Activated T-helper 1 cell treated with Interleukin-2 at 50 U/mL for 16 hours (primary cell): Measurements from ENCODE around the gene CEBPG.

Experiments used
- DNase-seq: peaks from one replicate; pipeline ENCODE4 v3.0.0-alpha.2; 2020; ENCODE audit warnings: low read depth

The CEBPG gene

DNA sequence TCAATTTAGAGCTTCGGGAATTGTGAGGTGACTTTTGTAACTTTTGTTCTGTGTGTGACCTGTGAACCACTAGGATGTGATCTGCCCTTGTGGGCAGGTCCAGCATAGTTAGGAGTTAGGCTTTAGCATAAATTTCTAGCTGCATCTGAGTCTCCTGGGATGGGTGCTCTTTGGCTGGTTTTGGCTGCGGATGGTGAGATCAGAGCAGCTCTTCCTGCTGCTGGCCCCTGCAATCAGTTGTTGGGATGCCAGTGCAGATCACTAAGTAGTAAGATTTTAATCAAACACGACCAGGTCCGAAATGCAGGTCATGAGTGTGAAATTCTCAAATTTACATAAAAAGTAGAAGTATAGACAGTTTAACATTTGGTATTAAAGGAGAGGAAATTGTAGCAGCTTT lies 8.5 kb downstream of the CEBPG start:
- DNase-seq: no peak

DNA sequence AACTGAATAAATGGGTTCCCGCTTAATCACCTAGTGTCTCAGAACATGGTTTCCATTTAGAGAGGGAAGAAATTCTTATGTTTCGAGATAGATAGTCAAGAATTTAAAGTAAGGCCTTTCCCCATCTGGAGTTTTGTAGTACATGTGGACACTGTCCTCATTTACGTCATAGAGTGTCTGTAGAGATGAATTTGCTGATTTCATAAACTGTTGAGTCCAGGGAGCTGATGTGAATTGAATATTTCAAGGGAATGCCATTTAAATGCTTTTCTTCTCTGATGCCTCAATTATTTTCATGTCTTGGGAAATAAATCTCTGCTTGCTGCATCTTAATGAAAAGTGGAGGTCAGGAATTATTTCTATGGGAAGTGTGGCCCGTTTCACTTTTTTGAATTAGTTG lies 9.5 kb downstream of the CEBPG start:
- DNase-seq: no peak

DNA sequence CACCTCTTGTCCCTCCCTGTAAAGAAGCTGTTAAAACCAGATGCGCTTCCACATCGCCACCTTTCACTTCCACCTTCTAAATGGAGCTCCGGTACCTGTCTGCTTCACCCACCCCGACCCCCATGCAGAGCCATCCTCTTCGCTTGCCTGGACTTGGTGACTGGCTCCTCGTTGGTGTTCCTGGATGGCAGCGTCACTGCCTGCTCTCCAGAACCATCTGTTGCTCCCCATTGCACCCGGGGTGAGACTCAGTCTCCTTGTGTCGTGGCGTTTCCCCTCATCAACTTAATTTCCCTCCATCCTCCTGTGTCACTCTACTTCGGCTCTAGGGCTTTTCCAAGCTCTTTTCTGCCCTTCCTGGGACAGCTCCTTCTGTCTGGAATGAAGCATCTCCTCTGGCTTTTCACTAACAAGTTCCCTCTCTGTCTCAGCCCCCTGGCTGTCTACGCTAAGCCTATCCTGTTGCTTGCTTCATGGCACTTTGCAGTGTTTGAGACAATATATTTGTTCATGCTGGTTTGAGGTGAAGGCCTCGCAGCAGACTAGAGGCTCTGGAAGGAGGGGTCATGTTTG lies 10.3 kb downstream of the CEBPG start:
- DNase-seq: no peak

DNA sequence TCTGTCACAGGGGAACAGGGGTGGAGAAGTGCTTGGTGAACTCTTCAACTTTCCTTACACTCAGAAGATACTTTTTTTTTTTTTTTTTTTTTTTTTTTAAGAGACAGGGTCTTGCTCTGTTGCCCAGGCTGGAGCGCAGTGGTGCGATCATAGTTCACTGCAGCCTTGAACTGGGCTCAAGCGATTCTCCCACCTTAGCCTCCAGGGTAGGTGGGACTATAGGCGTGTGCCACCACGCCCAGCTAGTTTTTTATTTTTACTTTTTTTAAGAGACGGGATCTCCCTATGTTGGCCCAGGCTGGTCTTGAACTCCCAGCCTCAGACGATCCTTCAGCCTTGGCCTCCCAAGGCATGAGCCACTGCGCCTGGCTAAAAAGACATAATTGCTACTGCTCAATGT lies 11.5 kb downstream of the CEBPG start:
- DNase-seq: no peak

DNA sequence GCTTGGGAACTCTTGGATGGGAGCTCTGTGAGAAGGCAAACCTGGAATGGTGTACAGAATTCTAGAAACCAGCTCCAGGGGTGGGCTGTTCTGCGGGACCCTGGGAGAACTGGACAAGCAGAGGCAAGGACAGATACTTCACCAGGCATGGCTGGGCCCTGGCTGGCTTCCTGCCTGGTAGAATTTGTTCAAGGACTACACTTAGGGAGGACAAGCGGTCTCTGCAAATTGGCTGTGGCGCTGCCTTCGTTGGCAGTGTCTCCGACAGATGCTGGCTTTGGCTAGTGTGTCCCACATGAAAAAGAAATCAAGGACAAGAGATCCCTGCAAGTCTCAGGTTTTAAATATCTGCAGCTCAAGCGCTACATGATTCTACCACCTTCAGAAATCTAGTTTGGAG lies 12.4 kb downstream of the CEBPG start:
- DNase-seq: no peak

DNA sequence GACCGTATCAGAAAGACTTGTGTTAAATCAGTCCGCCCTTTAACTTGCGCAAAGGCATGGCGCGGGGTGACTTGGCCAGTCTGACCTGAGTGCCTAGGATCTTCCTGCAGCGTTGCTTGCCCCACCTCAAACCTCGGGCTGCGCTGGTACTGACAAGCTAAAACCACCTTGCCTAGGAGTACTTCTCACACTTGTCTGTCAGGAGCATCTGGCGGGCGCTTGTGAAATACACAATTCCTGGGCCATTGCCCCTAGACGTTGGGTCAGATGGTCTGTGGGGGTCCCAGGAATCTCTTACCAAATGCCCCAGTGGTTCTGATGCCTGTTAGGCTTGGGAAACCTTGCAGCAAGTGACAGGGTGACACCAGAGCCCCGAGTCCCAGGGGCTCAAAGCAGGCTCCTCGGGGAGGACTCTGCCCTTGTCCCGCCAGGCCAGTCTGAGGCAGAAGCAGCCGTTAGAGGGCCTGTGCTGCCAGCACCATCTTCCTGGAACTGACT lies 12.9 kb downstream of the CEBPG start:
- DNase-seq: no peak

DNA sequence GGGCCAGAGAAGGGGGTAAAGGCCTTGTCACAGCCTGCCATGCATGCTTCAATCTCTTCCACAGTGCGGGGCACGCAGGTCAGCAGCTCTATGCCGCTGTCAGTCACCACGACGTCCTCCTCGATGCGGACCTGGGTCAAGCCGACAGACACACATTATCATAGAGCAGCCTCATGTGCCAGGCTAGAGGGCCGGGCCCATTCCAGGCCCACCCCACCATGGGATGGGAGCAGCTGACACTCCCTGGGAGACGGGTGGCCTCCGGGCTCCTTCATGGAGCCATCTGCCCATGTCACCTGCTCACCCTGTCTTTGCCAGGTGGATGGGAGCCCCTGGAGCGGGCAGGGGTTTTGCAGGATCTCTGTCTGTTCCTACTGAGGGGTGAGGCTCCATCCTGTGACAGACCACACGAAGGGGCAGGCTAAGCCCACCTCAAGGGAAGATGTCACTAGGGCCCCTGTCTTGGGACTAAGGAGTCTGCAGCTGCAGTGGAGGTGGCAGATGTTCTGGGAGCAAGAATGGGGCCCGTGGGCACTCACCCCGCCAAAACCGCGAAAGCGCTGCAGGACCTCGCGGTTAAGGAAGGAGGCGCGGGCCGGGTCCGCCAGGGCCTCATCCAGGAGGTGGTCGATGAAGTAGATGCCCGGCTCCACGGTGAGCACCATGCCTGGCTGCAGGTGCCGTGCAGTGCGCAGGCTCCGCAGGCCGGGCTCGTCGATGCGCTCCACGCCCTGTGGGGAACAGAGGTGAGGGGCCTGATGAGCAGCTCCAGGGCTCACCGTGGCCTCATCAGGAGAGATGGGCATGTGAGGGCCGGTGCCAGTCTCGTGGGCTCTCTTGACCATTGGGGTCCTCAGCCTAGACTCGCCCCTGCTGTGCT lies 14.1 kb downstream of the CEBPG start:
- no peak for DNase-seq

DNA sequence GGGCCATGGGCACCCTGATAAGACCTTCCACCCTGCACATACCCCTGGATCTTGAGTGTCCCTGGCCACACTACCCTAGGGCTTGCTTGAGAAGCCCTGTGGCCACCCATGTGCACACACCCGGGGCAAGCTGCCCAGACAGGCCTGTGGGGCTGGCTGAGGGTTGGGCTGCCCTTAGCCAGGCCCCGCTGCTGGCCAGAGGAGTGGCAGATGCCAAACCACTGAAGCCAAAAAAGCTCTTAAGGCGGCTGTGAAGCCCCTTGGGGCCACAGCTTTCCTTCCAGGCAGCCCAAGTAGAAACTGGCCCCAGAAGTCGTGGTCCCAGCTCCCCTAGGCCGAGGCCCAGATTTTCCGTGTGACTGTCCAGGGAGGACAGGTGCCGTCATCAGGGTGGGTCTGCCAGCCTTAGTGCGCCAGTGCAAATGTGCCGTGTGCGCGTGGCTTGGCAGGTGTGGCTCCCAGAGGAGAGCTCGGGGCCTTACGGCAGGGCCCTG lies 14.8 kb downstream of the CEBPG start:
- no peak for DNase-seq

DNA sequence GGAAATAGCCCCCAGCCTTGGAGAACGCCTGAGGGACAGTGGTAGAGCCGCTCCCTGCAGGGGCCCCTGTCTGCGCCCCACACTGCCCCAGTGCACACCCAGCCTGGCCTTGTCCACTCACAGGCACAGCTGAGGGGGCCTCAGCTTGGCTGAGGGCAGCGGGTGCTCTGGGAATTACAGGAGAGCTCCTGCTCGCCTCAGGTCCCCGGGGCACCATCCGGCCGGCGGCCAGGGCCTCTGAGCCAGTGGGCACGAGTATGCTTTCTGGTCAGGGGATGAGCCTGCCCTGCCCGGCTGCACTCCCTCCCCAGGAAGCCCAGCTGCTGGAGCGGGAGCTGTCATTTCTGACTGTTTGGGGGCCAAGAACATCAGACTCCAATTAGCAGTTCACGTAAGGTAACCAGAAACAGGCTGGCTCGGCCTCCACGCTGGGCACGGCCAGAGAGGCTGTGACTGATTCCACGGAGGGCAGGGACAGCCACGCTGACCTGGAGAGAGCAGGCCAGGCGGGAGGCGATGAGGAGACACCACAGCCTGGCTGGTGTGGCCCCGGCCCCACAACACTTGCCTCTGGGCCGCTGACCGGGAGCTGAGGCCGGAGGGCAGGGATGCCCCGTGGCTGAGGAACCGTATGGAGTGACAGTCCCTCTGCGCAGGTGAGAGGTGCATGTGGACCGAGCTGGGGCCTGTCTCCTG lies 15.4 kb downstream of the CEBPG start:
- no peak for DNase-seq

DNA sequence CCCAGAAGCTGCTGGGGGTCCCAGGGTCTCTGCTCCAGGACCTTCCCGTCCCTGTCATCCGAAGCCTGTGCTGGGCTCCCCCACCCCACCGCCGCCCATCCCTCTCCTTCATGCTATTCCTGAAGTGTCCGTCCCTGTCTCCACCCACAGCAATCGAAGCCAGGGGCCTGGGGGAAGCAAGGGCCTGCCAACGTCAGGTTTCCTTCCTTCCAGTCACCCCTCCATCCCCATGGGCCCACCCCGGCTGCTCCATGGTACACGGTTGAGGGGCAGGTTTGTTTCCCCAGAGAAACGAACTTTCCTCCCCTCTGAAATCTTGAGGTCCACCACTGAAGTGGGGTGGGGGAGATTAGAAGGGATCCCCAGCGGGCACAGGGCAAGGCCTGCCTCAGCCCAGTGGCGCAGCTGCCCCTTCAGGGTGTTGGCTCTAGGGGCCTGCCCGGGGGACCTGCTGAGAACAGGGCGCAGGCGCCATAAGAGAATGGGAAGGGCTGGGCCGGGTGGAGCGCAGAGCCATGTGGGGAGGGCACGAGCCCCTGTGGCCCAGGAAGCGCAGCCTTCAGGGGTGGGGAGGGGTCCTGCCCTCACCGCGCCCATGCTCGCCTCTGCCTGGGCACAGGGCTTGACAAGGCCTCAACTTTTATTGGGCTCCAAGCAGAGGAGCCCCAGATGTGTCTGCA lies 16.1 kb downstream of the CEBPG start:
- DNase-seq: no peak

DNA sequence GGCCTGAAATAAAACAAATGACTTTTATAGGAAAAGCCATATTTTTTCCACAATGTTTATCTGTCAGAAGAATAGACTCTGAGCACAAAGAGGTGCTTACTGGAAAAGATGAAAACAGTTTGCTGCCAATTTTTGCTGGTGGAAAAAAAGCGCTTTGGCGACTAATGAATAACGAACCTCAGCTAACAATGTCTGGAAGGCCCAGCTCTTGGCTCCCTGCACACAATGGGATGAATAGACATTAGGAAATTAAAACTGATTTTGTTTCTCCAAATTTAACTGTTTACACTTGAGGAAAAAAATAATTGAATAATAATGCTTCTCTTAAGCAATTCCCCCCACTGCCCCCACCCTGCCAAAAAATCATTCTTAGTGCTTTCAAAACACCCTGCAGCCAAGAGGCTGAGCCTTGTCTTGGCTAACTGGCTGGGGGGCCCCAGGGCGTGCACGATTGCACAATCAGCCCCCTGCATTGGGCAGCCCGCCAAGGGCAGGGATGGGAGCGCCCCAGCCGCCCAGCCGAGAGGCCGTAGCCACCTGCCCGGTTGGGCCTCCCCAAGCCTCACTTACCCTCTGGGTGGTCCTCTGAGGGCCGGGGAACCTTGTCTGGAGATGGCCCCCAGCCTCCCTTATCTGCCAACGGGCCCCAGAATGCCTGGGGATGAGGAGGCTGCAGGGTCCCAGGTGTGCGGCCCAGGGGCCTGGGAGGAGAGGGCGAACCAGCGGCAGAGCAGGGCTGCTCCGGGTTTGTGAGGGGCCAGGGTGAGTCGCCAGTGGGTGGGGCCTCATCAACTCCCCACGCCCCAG lies 16.8 kb downstream of the CEBPG start:
- DNase-seq: no peak

DNA sequence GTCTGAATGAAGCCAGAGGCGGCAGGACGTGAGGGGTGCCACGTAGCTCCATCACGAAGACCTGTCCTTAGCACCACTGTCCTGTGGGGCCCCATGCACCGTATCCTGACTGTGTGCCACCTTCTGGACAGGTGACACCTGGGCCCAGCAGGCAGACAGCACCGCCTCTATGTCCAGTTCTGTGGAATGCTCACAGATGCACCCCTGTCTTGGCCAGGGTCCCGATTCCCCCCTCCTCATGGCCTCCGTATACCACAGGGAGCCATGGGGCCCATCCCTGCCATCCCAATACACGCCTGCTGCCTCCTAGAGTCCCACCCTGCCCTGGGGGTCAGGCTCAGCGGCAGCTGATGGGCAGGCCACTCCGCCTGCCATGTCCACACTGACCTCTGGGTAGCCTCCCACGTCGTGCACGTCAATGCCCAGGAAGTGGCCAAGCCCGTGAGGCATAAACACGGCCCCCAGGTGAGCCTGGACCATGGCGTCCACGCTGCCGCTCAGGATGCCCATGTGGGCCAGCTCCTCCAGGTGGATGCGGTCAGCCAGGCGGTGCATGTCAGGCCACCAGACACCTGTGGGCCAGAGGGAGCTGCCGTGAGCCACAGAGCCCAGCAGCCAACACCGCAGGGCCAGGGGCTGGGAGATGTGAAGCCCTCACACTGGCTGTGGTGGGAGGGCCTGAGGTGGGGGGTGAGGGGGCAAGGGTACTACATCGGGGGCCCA lies 17.6 kb downstream of the CEBPG start:
- no peak for DNase-seq

DNA sequence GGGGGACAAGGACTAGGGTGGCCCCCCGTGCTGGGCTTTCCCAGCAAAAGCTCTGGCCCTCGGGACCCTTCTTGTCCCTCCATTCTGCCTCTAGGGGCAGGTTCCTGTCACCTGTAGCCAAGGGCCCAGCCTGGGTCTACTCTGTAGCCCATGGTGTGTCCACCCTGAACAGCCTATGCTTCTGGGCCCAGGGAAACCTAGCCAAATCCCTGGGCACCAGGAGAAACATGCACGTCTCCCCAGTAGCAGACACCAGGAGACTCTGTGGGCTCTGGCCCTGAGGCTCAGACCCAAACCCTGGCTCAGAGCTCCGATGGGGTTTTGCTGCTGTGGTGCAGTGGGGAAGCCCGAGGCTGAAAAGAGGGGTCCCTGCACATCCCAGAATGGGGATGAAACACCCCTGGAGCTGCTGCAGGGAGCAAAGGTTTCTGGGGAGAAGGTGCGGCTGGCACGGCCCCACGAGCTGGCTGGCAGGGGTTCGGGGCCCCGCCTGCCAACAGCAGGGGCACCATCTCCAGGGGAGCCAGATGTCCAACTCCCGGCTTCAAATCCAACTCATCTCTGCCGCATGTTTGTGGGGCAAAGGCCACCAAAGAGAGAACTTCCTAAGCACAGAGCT lies 18.2 kb downstream of the CEBPG start:
- DNase-seq: no peak

DNA sequence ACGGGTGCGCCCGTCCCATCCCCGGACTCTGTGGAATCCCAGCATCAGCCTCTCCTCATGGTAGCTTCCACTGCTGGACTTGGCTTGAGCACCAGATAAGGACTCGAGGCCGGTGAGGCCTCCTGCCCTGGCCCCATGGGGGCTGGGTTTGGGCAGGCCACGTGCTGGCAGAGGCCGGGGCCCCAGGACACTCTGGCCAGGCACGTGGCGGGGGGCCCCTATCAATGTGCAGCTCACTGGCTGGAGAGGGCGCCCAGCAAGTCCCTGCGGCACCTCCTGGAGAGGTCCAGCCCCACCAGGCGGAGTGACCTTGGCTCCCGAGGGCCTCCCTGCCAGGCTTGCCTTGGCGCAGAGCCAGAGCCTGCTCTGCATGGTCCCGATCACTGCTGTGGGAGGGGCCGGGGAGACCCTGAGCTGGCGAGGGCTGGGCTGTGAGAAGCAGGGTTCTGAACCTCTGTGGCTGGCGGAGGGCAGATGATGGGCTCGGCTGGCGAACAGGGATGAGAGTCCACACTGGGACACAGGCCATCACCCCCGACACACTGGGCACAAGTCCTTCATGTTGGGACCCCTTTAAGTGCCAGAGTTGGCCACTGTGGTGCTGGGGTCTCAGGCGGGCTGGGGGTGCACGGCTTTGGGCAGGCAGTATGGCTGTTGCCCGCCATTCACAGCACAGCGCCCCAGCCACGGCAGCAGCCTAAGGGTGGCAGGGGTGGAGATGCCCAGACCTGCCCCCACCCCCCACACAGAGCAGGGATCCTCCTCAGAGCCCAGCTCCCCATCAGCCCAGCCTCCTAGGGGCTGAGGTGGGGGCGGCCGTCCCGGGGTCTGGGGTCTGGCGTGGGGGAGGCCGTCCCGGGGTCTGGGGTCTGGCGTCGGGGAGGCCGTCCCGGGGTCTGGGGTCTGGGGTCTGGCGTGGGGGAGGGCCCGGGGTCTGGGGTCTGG lies 19.1 kb downstream of the CEBPG start:
- no peak for DNase-seq

DNA sequence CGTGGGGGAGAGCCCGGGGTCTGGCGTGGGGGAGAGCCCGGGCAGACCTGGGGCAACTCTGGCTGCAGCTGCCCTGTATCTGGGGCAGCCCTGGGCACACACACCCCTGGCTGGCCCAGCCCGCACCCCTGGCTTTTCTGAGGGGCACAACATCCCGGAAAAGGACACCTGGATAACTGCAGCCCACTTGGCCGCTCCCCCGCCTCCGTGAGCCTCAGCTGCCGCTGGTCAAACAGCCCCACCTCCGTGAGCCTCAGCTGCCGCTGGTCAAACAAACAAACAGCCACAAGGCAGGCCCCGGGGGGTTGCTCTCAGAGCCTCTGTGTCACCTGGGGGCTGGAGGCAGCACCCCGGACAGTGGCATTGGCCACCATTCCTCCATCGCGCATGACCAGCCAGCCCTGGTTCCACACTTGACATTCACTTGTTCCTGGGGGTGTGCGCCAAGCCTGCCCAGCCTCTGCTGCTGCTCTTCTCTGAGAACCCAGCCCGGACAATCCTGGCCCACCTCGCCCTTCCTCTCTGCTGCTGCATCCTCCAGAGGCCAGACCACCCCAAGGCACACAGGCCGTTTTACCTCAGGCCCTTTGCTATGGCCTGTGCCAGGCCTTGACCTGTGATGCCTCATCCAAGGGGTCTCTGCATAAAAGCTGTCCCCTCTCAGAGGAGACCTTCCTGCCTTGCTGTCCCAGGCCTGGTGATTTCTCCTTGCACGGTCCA lies 19.9 kb downstream of the CEBPG start:
- no peak for DNase-seq

DNA sequence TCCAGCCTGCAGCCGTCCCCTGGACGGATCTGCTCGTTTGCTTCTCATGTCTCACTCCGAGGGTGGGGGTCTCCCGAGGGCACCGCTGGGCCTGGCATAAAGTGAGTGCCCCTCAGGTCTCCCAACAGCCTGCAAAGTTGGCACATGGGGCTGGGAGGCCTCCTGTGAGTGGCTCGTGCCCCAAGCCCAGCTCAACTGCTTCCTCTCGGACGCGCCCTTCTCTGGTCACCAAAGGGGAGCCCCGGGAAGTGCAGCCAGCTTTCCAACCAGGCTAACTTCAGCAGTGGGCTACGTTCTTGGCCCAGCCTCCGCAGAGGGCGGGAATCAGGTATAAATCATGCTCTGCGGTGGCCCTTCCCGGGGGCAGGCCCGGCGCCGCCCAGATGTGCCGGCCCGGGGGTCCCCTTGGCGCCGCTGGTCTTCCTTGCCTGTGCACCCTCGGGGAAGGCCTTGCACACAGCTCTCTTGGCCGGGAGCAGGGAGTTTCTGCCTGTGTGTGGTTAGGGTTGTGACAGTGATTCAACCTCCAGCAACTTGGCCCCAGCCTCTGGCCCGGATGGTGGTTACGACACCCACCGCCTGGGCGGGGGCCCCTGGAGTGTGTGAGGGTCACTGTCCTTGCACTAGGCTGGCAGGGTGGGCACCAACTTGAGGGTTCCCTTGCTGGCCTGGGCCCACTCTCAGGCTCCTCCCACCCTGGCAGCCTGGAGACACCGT lies 20.7 kb downstream of the CEBPG start:
- no peak for DNase-seq

DNA sequence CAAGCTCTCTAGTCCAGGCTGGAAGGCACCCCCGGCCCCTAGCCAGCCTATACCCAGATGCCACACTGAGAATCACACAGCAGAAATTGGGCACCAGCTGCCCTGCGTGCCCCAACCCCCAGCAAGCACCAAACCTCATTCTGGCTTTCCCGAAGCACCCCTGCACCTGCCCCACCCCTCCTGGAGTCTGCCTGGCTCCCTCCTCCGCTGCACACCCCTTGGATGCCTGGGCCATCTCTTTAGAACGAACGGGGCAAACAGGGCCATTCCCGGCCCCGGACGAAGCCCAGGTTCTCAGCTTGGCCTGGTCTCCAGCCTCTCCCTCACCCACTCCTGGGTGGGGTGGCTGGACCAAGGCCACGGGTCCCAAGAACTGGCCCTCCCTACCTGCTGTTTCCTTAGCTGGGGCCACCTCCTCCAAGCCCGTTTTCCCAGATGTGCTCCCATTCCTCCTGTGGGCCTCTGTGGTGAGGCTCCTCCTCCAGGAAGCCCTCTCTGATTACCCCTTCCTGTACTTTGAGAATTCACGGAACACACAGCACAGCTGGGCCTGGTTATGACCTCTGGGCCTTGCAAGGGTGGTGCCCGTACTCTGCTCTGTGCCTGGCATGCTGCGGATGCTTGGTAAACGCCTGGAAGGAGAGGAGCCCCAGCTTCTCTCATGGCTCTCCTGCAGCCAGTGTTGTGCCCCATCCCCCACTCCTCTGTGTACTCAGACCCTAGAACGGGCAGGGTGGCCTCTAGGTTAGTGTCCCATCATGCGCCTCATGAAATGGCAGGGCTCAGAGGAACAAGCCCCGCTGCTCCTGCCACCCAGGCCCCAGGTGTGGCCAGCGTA lies 21.4 kb downstream of the CEBPG start:
- DNase-seq: no peak
